Measurements from ENCODE around the gene FBXO22.
"Not testable (repeated sequence)": the region's sequence is repeated elsewhere in the genome, so short reads cannot be mapped to it uniquely, and the experiment has no call there.

Gene FBXO22

DNA sequence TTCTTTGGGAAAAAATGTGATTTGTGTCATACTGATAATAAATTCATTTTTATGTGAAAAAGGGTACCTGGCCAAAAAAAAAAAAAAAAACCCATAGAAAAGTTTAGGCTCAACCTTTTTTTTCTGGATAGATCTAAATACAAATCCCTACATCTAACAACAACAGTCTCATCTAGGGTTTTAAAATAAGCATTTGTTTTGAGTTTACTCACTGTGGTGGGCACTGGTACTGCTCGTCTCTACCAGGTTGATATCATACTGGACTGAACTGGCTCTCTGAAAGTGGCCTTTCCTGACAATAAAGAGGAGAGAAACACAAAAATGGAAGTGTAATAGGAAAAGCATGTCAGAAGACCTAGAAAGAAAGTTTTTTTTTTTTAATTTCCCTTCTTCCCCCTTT, 52.0 kb downstream of the FBXO22 start (continued):
- TF ChIP-seq, protein P1, sequence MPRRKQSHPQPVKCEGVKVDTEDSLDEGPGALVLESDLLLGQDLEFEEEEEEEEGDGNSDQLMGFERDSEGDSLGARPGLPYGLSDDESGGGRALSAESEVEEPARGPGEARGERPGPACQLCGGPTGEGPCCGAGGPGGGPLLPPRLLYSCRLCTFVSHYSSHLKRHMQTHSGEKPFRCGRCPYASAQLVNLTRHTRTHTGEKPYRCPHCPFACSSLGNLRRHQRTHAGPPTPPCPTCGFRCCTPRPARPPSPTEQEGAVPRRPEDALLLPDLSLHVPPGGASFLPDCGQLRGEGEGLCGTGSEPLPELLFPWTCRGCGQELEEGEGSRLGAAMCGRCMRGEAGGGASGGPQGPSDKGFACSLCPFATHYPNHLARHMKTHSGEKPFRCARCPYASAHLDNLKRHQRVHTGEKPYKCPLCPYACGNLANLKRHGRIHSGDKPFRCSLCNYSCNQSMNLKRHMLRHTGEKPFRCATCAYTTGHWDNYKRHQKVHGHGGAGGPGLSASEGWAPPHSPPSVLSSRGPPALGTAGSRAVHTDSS (tag by site-specific recombination; IDR thresholded peaks at IDR 0.05) = no peak
- TF ChIP-seq ZNF10 (tag by site-specific recombination; IDR thresholded peaks at IDR 0.05) (no peak), ZNF558 (tag by site-specific recombination; IDR thresholded peaks at IDR 0.05) (no peak)

DNA sequence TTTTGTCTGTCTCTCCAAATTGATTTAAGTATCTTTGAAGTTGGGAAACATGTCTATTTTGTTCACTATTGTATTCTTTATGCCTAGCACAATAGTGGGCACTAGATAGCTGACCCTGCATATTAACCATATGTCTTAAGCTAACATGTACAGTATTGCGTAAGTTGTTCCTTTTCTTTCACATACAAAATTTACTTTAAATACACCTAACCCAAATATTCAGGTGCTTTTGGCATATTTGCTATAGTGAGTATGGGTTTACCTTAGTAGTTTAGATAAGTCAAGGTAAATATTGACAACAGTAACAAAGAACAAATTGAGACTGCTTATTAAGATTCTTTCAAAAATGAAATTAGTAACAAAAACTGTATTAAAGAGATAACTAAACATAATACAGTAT, 57.7 kb downstream of the FBXO22 start:
- H3K9me3 ChIP-seq (ENCODE audit: control insufficient read depth, insufficient read depth, low read depth, low read length) = no peaks in the 10 kb centered on the region
- TF ChIP-seq MEIS1 (CRISPR knock-in tag; IDR thresholded peaks at IDR 0.05; ENCODE audit: borderline replicate concordance) (no peak), ZNF335 (tag by site-specific recombination; conservative IDR thresholded peaks at IDR 0.05) (no peak), ZBTB20 (tag by site-specific recombination; IDR thresholded peaks at IDR 0.05) (no peak), ZNF664 (tag by site-specific recombination; IDR thresholded peaks at IDR 0.05) (no peak), ZNF549 (tag by site-specific recombination; IDR thresholded peaks at IDR 0.05) (no peak), ZNF311 (tag by site-specific recombination; IDR thresholded peaks at IDR 0.05; ENCODE audit: borderline replicate concordance) (no peak), ZNF2 (tag by site-specific recombination; IDR thresholded peaks at IDR 0.05) (no peak)
- TF ChIP-seq, protein P2, sequence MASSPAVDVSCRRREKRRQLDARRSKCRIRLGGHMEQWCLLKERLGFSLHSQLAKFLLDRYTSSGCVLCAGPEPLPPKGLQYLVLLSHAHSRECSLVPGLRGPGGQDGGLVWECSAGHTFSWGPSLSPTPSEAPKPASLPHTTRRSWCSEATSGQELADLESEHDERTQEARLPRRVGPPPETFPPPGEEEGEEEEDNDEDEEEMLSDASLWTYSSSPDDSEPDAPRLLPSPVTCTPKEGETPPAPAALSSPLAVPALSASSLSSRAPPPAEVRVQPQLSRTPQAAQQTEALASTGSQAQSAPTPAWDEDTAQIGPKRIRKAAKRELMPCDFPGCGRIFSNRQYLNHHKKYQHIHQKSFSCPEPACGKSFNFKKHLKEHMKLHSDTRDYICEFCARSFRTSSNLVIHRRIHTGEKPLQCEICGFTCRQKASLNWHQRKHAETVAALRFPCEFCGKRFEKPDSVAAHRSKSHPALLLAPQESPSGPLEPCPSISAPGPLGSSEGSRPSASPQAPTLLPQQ (tag by site-specific recombination; IDR thresholded peaks at IDR 0.05) = no peak
- POLR2A ChIA-PET = no interaction called here
- H3K4me3 ChIP-seq (ENCODE audit: low read depth, low read length) = no peak overlapping the region
- peaks cover 3% of the 10 kb centered on the region; the same call in 1 of the 2 replicates for H3K4me1 ChIP-seq (ENCODE audit: control insufficient read depth, insufficient read depth, low read length)
- H3K27ac ChIP-seq (ENCODE audit: extremely low read depth, low read depth, low read length) = no peak overlapping the region
- CTCF ChIA-PET = no interaction called here
- H3K36me3 ChIP-seq (ENCODE audit: control insufficient read depth in 2 of 2, insufficient read depth in 1 of 2, low read length in 2 of 2) = no peaks in the 10 kb centered on the region

DNA sequence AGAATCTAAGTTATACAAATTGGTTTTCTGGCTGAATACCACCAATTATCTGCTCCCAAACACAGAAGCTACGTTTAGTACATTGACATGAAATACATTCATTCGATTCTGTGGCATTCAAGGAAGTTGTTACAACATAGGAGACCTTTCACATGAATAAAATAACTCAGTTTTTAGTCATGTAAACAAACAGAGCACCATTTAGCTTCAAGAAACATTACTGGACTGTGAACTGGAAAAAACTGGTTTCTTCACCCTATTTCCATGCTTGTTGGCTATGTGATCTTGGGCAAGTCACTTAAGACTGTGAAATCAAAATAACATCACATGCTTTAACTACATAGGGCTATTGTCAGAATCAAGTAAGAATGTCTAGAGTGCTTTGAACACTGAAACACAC, 62.4 kb downstream of the FBXO22 start:
- peaks cover 3% of the 10 kb centered on the region; the same call in 1 of the 2 replicates for H3K4me1 ChIP-seq (ENCODE audit: control insufficient read depth, insufficient read depth, low read length)
- ChIA-PET POLR2A (no interaction called here), CTCF (interaction anchor here (0.8 kb wide), 1 partner anchor 233 kb away, joined by 3 read pairs; no protein-coding TSS in a partner anchor)

DNA sequence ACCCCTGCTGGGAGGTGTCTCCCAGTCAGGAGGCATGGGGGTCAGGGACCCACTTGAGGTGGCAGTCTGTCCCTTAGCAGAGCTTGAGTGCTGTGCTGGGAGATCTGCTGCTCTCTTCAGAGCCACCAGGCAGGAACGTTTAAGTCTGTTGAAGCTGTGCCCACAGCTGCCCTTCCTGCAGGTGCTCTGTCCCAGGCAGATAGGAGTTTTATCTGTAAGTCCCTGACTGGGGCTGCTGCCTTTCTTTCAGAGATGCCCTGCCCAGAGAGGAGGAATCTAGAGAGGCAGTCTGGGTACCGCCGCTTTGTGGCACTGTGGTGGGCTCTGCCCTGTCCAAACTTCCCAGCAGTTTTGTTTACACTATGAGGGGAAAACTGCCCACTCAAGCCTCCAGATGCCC, 73.1 kb downstream of the FBXO22 start:
- H3K36me3 ChIP-seq (ENCODE audit: control insufficient read depth in 2 of 2, insufficient read depth in 1 of 2, low read length in 2 of 2); CTCF ChIA-PET; H3K4me1 ChIP-seq (ENCODE audit: control insufficient read depth, insufficient read depth, low read length); H3K4me3 ChIP-seq (ENCODE audit: low read depth, low read length); H3K9me3 ChIP-seq (ENCODE audit: control insufficient read depth, insufficient read depth, low read depth, low read length); H3K27ac ChIP-seq (ENCODE audit: extremely low read depth, low read depth, low read length); POLR2A ChIA-PET: not testable (repeated sequence)

More for the DNA sequence above, 62.4 kb downstream of the FBXO22 start:
- TF ChIP-seq ZNF223 (tag by site-specific recombination; IDR thresholded peaks at IDR 0.05) (no peak), ZNF76 (tag by site-specific recombination; IDR thresholded peaks at IDR 0.05; ENCODE audit: borderline replicate concordance, low read depth) (no peak), ZNF501 (tag by site-specific recombination; IDR thresholded peaks at IDR 0.05) (no peak), ZNF510 (tag by site-specific recombination; IDR thresholded peaks at IDR 0.05; ENCODE audit: insufficient replicate concordance) (no peak), HOXC10 (CRISPR knock-in tag; IDR thresholded peaks at IDR 0.05) (no peak)
- TF ChIP-seq, protein P3, sequence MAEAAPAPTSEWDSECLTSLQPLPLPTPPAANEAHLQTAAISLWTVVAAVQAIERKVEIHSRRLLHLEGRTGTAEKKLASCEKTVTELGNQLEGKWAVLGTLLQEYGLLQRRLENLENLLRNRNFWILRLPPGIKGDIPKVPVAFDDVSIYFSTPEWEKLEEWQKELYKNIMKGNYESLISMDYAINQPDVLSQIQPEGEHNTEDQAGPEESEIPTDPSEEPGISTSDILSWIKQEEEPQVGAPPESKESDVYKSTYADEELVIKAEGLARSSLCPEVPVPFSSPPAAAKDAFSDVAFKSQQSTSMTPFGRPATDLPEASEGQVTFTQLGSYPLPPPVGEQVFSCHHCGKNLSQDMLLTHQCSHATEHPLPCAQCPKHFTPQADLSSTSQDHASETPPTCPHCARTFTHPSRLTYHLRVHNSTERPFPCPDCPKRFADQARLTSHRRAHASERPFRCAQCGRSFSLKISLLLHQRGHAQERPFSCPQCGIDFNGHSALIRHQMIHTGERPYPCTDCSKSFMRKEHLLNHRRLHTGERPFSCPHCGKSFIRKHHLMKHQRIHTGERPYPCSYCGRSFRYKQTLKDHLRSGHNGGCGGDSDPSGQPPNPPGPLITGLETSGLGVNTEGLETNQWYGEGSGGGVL (tag by site-specific recombination; IDR thresholded peaks at IDR 0.05) = no peak
- H3K27ac ChIP-seq (ENCODE audit: extremely low read depth, low read depth, low read length) = no peak overlapping the region
- no peaks in the 10 kb centered on the region for H3K36me3 ChIP-seq (ENCODE audit: control insufficient read depth in 2 of 2, insufficient read depth in 1 of 2, low read length in 2 of 2)
- no peak overlapping the region for H3K4me3 ChIP-seq (ENCODE audit: low read depth, low read length)
- H3K9me3 ChIP-seq (ENCODE audit: control insufficient read depth, insufficient read depth, low read depth, low read length) = no peaks in the 10 kb centered on the region

All from HEK293 (cell line).